Mesodermal cell (in vitro differentiated cells): ENCODE measurements around the gene DMRT2.

ENCODE experiments used
- H3K27ac ChIP-seq: 2 replicates; pipeline ENCODE4 v1.7.0; 2013; ENCODE audit warnings: mild to moderate bottlenecking, low read depth, low read length, moderate library complexity; ENCODE audit not compliant: severe bottlenecking
- H3K36me3 ChIP-seq: 2 replicates; pipeline ENCODE4 v1.7.1; 2013; ENCODE audit warnings: mild to moderate bottlenecking, low read length, moderate library complexity; ENCODE audit not compliant: control insufficient read depth, insufficient read depth
- H3K4me1 ChIP-seq: one replicate; pipeline ENCODE4 v1.7.1; 2013; ENCODE audit warnings: mild to moderate bottlenecking, low read length; ENCODE audit not compliant: insufficient read depth, control insufficient read depth, poor library complexity, severe bottlenecking
- H3K4me3 ChIP-seq: 2 replicates; pipeline ENCODE4 v1.7.0; 2013; ENCODE audit warnings: low read length, control low read depth, mild to moderate bottlenecking; ENCODE audit not compliant: insufficient read depth, poor library complexity, severe bottlenecking; ENCODE audit errors: extremely low read depth
- H3K9me3 ChIP-seq: 2 replicates; pipeline ENCODE4 v1.7.1; 2013; ENCODE audit warnings: mild to moderate bottlenecking, low read length, moderate library complexity; ENCODE audit not compliant: control insufficient read depth
- WGBS, 2 experiments: methylation state at CpG; one replicate each; pipeline ENCODE4 v1.1.5; 2013; ENCODE audit warnings: missing lambda C conversion rate in 2 of 2; ENCODE audit not compliant: insufficient coverage in 2 of 2; 5-methylcytosine and 5-hydroxymethylcytosine counted together

Gene DMRT2

GRCh38 chr9:1094749-1095148 is 44.6 kb downstream of the DMRT2 start:
- H3K4me1 ChIP-seq, result no peaks in the 10 kb centered on the region
- H3K36me3 ChIP-seq, result no peaks in the 10 kb centered on the region
- no peak overlapping the region for H3K4me3 ChIP-seq
- 85 to 93% methylated on average over 2 of the region's 3 CpGs for WGBS, 2 experiments
- H3K27ac ChIP-seq, result no peak overlapping the region
- H3K9me3 ChIP-seq, result no peaks in the 10 kb centered on the region

DNA sequence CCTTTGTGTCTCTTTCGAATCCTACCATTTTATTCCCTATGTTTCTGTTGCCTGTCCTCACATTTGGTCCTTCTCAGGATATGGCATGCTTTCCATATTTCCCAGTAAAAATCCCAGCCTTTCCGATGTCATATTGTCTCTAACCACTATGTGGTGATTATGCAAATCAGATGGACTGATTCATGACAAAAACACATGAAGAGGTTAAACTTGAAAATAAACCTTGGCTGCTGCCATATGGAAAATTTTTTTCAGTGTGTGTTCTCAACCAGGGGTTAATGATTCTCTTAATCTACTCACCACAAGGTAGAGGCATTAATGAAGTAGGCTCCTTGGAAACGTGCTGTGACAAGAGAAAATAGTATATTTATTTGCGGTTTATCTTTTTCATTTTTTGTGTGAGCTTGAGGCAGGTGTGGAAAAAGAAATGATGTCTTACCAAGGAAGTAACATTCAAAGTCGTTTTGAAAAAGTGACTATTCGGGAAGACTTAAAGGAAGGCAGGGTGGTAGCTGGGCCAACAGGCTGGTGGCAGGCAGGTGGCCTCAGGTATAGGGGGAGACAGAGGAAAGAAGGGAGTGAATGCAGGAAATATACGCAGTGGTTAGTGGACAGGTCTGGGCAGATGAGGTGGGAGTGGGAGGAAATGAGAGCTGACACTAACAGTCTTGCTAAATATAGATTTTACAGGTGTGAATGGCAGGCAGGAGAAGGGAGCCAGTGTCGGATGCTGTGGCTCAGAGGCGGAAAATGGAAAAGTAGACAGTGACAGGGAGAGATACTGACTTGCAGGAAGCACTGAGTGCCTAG is 46.2 kb downstream of the DMRT2 start:
- no peak overlapping the region for H3K27ac ChIP-seq
- H3K36me3 ChIP-seq, result no peaks in the 10 kb centered on the region
- no peak overlapping the region for H3K4me3 ChIP-seq
- 81 to 82% methylated on average over 6 of the region's 9 CpGs for WGBS, 2 experiments
- H3K9me3 ChIP-seq, result no peaks in the 10 kb centered on the region
- H3K4me1 ChIP-seq, result no peaks in the 10 kb centered on the region

DNA sequence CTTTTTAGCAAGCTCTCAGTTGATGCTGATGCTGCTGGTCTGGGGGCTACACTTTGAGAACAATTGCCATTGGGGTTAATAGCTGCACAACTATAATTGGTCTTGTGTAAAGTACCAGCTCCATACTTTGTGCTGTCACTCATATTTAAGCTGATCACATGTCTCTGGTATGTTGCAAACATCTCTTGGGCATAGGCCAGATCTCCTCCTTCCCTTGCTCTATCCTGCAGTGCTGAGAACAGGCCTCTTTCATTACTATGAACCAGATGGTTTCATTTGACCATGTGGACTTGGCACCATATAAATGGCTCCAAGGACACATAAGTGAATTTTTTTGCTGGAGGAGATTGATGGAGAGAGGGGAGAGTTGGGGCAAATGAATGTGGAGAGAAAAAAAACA is 48.4 kb downstream of the DMRT2 start:
- Histone ChIP-seq H3K36me3 (no peaks in the 10 kb centered on the region), H3K9me3 (no peaks in the 10 kb centered on the region), H3K4me3 (no peak overlapping the region), H3K27ac (no peak overlapping the region), H3K4me1 (no peaks in the 10 kb centered on the region)

DNA sequence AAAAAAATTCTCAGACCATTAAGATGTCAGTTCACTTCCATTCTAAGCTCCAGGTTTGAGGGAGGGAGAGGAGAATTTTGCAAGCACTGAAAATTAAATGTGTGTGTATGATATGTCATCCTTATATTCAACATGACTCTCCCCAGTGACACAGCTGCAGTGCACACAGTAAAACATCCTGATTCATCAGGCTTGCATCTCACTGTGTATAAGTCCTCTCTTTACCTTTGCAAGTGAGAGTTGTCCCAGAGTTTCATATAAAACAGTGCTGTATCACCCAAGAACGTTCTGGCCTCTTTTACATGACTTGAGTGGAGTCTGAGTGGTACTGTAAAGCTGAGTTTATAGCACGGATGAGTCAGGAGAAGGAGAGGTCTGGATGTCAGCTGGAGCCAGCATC is 50.0 kb downstream of the DMRT2 start:
- 80 to 96% methylated on average over 2 of the region's 2 CpGs for WGBS, 2 experiments

GRCh38 chr9:1100945-1101344 is 50.8 kb downstream of the DMRT2 start:
- 22 to 64% methylated on average over 1 to 9 of the region's 10 CpGs for WGBS, 2 experiments
- H3K4me3 ChIP-seq, result no peak overlapping the region
- no peaks in the 10 kb centered on the region for H3K9me3 ChIP-seq
- no peak overlapping the region for H3K27ac ChIP-seq
- no peaks in the 10 kb centered on the region for H3K36me3 ChIP-seq
- no peaks in the 10 kb centered on the region for H3K4me1 ChIP-seq

More for the DNA sequence above, 50.0 kb downstream of the DMRT2 start:
- Histone ChIP-seq H3K4me1 (no peaks in the 10 kb centered on the region), H3K27ac (no peak overlapping the region), H3K36me3 (no peaks in the 10 kb centered on the region), H3K9me3 (no peaks in the 10 kb centered on the region), H3K4me3 (no peak overlapping the region)

GRCh38 chr9:1101846-1102641 is 51.9 kb downstream of the DMRT2 start:
- 76 to 80% methylated on average over 4 to 5 of the region's 7 CpGs for WGBS, 2 experiments

GRCh38 chr9:1102642-1102970 is 52.4 kb downstream of the DMRT2 start:
- H3K4me3 ChIP-seq, result no peak overlapping the region
- no peaks in the 10 kb centered on the region for H3K9me3 ChIP-seq
- no peak overlapping the region for H3K27ac ChIP-seq
- 33% methylated on average over 1 of the region's 2 CpGs; no CpG with 5 or more reads in 1 of the 2 experiments for WGBS, 2 experiments
- H3K36me3 ChIP-seq, result no peaks in the 10 kb centered on the region
- no peaks in the 10 kb centered on the region for H3K4me1 ChIP-seq

More at GRCh38 chr9:1101846-1102641, 51.9 kb downstream of the DMRT2 start:
- no peak overlapping the region for H3K4me3 ChIP-seq
- no peak overlapping the region for H3K27ac ChIP-seq
- no peaks in the 10 kb centered on the region for H3K36me3 ChIP-seq
- H3K9me3 ChIP-seq, result no peaks in the 10 kb centered on the region
- no peaks in the 10 kb centered on the region for H3K4me1 ChIP-seq
